ENCODE data around the gene RASGRF1. TPM values are rescaled to one million over a fixed set of nuclear protein-coding genes. Genes with fewer than 3 reads are reported as not detected.

RASGRF1 gene
- total and polyA plus RNA-seq, 12 donors, result under 0.01 to 0.86 (median 0.37) TPM; not detected in 9

DNA sequence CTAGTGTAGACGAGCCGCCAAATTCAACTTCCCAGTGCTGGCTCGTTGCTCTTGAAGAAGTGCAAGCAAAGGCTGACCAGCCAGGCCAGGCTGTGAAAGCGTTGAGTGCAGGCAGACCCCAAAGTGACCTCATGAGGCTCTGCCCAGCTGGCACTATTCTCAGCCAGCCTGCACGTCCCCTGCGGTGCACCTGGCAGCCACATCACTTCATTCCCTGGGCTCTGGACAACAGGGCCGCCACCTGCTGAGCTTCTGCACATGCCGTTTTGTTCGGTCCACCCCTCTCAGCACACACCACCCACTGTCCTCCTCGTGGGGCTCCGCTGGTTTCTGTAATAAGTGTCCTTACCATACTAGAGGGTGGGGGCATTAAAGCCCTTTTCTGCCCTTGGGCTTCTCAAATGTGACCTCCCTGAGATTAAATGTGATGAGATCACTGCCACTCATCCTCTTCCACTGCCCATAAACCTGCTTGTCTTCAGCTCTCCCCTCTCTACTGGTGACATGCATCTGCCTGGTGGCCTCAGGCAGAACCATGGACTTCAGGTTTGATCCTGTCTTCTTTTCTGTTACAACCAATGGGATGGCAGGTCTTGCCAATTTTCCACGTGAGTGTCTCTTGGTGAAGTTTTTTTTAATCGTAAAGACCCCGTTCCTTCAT, 6.1 kb downstream of the RASGRF1 start:
- H3K9me3 ChIP-seq, result no peaks in the 10 kb centered on the region
- no peak for ATAC-seq
- TF ChIP-seq, protein P1, sequence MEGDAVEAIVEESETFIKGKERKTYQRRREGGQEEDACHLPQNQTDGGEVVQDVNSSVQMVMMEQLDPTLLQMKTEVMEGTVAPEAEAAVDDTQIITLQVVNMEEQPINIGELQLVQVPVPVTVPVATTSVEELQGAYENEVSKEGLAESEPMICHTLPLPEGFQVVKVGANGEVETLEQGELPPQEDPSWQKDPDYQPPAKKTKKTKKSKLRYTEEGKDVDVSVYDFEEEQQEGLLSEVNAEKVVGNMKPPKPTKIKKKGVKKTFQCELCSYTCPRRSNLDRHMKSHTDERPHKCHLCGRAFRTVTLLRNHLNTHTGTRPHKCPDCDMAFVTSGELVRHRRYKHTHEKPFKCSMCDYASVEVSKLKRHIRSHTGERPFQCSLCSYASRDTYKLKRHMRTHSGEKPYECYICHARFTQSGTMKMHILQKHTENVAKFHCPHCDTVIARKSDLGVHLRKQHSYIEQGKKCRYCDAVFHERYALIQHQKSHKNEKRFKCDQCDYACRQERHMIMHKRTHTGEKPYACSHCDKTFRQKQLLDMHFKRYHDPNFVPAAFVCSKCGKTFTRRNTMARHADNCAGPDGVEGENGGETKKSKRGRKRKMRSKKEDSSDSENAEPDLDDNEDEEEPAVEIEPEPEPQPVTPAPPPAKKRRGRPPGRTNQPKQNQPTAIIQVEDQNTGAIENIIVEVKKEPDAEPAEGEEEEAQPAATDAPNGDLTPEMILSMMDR (IDR thresholded peaks at IDR 0.05), result no peak
- H3K4me1 ChIP-seq, result peaks cover 0 to 5% (median under 1%) of the 10 kb centered on the region in 9 donors
- peaks cover 6 to 71% (median 45%) of the 10 kb centered on the region in 7 donors for H3K27me3 ChIP-seq
- intact Hi-C loops (cut with DNase I), result loop anchor here in 1 of 10 donors (10.0 kb wide), 1 partner anchor 60 kb away; no protein-coding TSS in a partner anchor
- WGBS, 2 donors, result 63 to 67% methylated on average over 14 of the region's 14 CpGs
- H3K36me3 ChIP-seq, result no peaks in the 10 kb centered on the region
- DNase-seq, result no peak
- no peak overlapping the region for H3K27ac ChIP-seq
- no peak overlapping the region for H3K4me3 ChIP-seq

DNA sequence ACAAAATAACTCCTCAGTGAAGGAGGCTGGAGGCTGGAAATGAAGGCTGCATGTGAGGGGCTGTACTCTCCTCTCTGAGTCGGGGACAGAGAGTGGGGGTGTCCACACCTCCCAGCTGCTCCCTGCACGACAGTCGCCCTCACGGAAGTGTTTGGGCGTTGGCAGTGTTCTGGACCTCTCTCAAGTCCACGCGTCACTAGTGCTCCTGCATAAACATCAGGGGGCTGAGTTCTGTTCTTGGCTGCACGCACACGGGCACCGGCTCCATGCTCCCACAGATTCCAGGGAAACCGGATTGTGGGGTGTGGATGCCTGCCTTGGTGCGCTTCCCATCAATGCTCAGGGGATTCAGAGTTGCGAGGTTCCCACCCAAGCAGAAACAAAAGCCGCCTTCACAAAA, 7.4 kb downstream of the RASGRF1 start:
- TF ChIP-seq, protein P1 (IDR thresholded peaks at IDR 0.05), result no peak
- peaks cover 0 to 58% (median 32%) of the 10 kb centered on the region in 7 donors for H3K27me3 ChIP-seq
- 60 to 71% methylated on average over 14 of the region's 14 CpGs for WGBS, 2 donors
- intact Hi-C loops (cut with DNase I), result loop anchor here in 1 of 10 donors (10.0 kb wide), 1 partner anchor 62 kb away; no protein-coding TSS in a partner anchor
- no peaks in the 10 kb centered on the region for H3K9me3 ChIP-seq
- H3K27ac ChIP-seq, result no peak overlapping the region
- H3K36me3 ChIP-seq, result no peaks in the 10 kb centered on the region
- ATAC-seq (peak in 1 of 8 donors; percentile 20), DNase-seq (no peak)
- no peaks in the 10 kb centered on the region for H3K4me1 ChIP-seq
- no peak overlapping the region for H3K4me3 ChIP-seq

DNA sequence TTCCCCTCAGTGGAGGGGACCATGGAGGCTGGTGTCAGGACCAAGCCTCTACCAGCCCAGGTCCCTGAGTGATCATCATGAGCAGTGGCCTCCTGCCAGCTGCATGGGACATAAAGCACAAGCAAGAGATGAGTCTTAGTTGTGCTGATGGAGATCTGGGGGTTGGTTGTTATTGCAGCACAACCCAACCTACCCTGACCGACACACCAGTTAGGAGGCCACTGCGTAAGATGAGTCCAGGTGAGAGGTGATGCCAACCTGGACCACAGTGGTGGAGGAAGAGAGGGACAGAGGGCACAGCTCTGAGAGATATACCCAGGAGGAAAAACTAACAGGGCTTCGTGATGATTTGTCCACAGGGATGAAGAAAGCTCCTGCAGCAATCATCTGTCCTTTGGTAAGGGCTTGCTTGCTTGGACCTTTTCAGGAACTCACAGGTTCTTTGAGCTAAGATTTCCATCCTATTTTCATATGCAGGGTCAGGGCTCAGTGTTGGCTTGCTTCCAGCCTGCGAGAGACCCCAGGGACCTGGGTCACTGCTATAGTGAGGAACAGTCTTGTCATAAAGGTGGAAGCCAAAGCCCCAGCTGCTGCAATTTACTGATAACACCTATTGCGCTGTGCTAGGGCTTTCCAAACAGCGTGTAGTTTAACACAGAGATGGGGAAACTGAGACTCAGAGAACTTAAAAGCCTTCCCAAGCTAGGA, 8.1 kb downstream of the RASGRF1 start:
- TF ChIP-seq, protein P1 (IDR thresholded peaks at IDR 0.05), result no peak
- 72 to 75% methylated on average over 6 of the region's 6 CpGs for WGBS, 2 donors
- H3K27ac ChIP-seq, result no peak overlapping the region
- peaks cover 0 to 52% (median 26%) of the 10 kb centered on the region in 7 donors for H3K27me3 ChIP-seq
- no peak overlapping the region for H3K4me3 ChIP-seq
- no peak for DNase-seq
- intact Hi-C loops (cut with DNase I), result loop anchor here in 1 of 10 donors (10.0 kb wide), 1 partner anchor 62 kb away; no protein-coding TSS in a partner anchor
- H3K36me3 ChIP-seq, result no peaks in the 10 kb centered on the region
- ATAC-seq, result no peak
- H3K9me3 ChIP-seq, result no peaks in the 10 kb centered on the region
- H3K4me1 ChIP-seq, result no peaks in the 10 kb centered on the region

- DNase-seq, result no peak
- H3K36me3 ChIP-seq, result no peaks in the 10 kb centered on the region
- WGBS, 2 donors, result 78 to 80% methylated on average over 11 of the region's 11 CpGs
- no peak overlapping the region for H3K27ac ChIP-seq
- H3K4me1 ChIP-seq, result no peaks in the 10 kb centered on the region
- H3K9me3 ChIP-seq, result no peaks in the 10 kb centered on the region
- peaks cover 0 to 22% (median 5%) of the 10 kb centered on the region in 7 donors for H3K27me3 ChIP-seq
- ATAC-seq, result no peak
- TF ChIP-seq, protein P1 (IDR thresholded peaks at IDR 0.05), result no peak
- intact Hi-C loops (cut with DNase I), result no loop called here
- H3K4me3 ChIP-seq, result no peak overlapping the region
Observed at GRCh38 chr15:79078763-79079410, 11.7 kb downstream of the RASGRF1 start.

All from heart right ventricle (tissue), 16 donors.